ENCODE data around the gene TRAPPC3L. TPM values are rescaled to one million over a fixed set of nuclear protein-coding genes. Genes with fewer than 3 reads are reported as not detected.
A peak's percentile ranks its signal among the peaks of the same experiment; 100 is the strongest.

TRAPPC3L gene
- total and polyA plus RNA-seq, 10 donors: 0.33 to 6.3 (median 2.9) TPM

DNA sequence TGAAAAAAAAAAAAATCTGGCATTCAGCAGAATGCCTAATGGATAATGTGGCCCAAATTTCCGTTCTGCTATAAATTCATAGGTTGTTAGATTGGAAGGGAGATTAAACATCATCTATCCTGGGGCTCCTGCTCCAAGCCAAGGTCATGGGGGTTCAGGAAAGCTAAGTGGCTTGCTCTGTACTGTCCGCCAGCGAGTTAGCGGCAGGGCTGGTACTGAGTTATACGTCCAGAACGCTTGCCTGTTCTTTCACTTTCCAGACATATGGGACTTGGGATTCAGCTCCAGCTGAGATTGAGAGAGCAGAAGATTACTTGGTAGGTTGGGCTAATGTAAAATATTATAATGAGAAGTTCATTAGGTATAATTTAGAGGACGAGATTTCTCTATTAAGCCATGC lies 26.7 kb upstream of the TRAPPC3L start:
- Histone ChIP-seq H3K27ac (peak overlapping the region; percentile 76 to 96 (median 92)), H3K27me3 (replicated peaks in 1 of 7) (no peaks in the 10 kb centered on the region), H3K4me3 (peak overlapping the region; percentile 52 to 85 (median 72)), H3K36me3 (peaks cover 0 to 33% (median 9%) of the 10 kb centered on the region in 6 donors), H3K4me1 (peaks cover 15 to 79% (median 51%) of the 10 kb centered on the region in 6 donors), H3K9me3 (no peaks in the 10 kb centered on the region)
- no peak for TF ChIP-seq POLR2AphosphoS5 (IDR thresholded peaks at IDR 0.05)
- TF ChIP-seq POLR2A (IDR thresholded peaks at IDR 0.05): no peak
- TF ChIP-seq, protein P1, sequence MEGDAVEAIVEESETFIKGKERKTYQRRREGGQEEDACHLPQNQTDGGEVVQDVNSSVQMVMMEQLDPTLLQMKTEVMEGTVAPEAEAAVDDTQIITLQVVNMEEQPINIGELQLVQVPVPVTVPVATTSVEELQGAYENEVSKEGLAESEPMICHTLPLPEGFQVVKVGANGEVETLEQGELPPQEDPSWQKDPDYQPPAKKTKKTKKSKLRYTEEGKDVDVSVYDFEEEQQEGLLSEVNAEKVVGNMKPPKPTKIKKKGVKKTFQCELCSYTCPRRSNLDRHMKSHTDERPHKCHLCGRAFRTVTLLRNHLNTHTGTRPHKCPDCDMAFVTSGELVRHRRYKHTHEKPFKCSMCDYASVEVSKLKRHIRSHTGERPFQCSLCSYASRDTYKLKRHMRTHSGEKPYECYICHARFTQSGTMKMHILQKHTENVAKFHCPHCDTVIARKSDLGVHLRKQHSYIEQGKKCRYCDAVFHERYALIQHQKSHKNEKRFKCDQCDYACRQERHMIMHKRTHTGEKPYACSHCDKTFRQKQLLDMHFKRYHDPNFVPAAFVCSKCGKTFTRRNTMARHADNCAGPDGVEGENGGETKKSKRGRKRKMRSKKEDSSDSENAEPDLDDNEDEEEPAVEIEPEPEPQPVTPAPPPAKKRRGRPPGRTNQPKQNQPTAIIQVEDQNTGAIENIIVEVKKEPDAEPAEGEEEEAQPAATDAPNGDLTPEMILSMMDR (IDR thresholded peaks at IDR 0.05 in 8 of 11, conservative IDR thresholded peaks at IDR 0.05 in 3 of 11): no peak
- DNase-seq: no peak
- intact Hi-C loops (cut with DNase I; ENCODE audit: low total_unique reads): no loop called here
- 3 to 10% (median 5%) methylated on average over 7 of the region's 7 CpGs for WGBS, 5 donors

GRCh38 chr6:116571683-116572000 lies 26.2 kb upstream of the TRAPPC3L start:
- intact Hi-C loops (cut with DNase I; ENCODE audit: low total_unique reads): no loop called here
- TF ChIP-seq POLR2AphosphoS5 (IDR thresholded peaks at IDR 0.05): no peak
- TF ChIP-seq, protein P1 (IDR thresholded peaks at IDR 0.05 in 8 of 11, conservative IDR thresholded peaks at IDR 0.05 in 3 of 11): no peak
- TF ChIP-seq POLR2A (IDR thresholded peaks at IDR 0.05): no peak
- H3K27me3 ChIP-seq (replicated peaks in 1 of 7): no peaks in the 10 kb centered on the region
- H3K27ac ChIP-seq: peak overlapping the region; percentile 76 to 96 (median 92)
- H3K9me3 ChIP-seq: no peaks in the 10 kb centered on the region
- peak overlapping the region; percentile 52 to 85 (median 72) for H3K4me3 ChIP-seq
- DNase-seq: no peak
- H3K4me1 ChIP-seq: peaks cover 15 to 74% (median 49%) of the 10 kb centered on the region in 6 donors
- WGBS, 5 donors: 0 to 1% (median 0%) methylated on average over 12 of the region's 12 CpGs
- H3K36me3 ChIP-seq: peaks cover 0 to 28% (median 9%) of the 10 kb centered on the region in 6 donors

DNA sequence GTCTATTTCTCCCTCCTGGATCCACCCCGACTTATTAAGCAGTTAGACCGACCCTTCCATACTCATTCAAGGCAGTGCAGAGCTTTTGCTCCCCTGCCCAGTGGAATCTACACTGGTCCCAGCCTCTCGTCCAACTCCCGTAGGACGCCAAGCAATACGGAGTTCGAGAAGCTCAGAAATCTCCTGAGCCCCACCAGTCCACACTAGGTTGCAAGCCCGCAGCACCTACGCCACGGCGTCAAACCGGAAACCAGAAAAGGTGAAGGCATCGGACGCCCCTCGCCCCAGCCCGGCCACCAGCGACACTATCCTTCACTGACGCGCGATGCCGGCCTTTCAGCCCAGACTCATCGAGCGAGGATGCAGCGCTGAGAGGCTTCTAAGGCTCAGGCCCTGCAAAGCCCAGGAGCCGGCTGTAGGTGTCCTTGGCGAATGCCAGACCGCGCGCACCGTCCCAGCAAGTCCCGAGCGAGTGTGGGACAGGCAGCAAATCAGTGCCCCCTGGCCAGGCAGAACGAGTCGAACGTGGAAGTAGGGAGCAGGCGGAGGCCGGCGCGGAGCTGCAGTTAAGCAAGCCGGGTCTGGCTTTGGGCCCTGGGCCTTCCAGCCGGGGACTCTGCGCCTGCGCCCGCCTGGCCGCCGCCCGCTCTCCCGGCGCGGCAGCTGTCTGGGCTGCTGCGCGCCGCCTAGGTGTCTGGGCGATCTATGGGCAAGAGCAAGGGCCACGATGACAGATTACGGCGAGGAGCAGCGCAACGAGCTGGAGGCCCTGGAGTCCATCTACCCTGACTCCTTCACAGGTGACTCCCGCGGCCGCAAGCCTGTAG lies 25.6 kb upstream of the TRAPPC3L start, which contains the start of gene RWDD1:
Gene RWDD1 (plus strand): TSS at position 649 of the 827 bp plus-strand sequence. CDS start 79 bp downstream, at position 728.
- DNase-seq: peak; percentile 100
- Histone ChIP-seq H3K27ac (peak within 1 kb of the TSS; percentile 76 to 96 (median 92)), H3K4me3 (peak within 1 kb of the TSS; percentile 52 to 85 (median 72)), H3K9me3 (no peaks in the 10 kb centered on the region), H3K36me3 (peaks cover 0 to 22% (median 6%) of the 10 kb centered on the region in 6 donors), H3K4me1 (peaks cover 15 to 68% (median 49%) of the 10 kb centered on the region in 6 donors), H3K27me3 (replicated peaks in 1 of 7) (no peaks in the 10 kb centered on the region)
- 0 to 1% (median 1%) methylated on average over 27 to 62 of the region's 62 CpGs for WGBS, 5 donors
- TF ChIP-seq POLR2A (IDR thresholded peaks at IDR 0.05): peak in 2 of 3 donors; percentile 33 to 83
- TF ChIP-seq, protein P1 (IDR thresholded peaks at IDR 0.05 in 8 of 11, conservative IDR thresholded peaks at IDR 0.05 in 3 of 11): peak in 7 of 11 experiments; percentile 20 to 59 (median 38)
- TF ChIP-seq POLR2AphosphoS5 (IDR thresholded peaks at IDR 0.05): peak; percentile 93 to 96 (median 96)
- intact Hi-C loops (cut with DNase I; ENCODE audit: low total_unique reads): no loop called here
